ENCODE results near the gene NT5C3B.

The NT5C3B gene

GRCh38 chr17:41823141-41823524, 12.9 kb downstream of the NT5C3B start:
- no peak overlapping the region for H3K9ac ChIP-seq (ENCODE audit: low read depth, low read length)
- no peak overlapping the region for H3K27ac ChIP-seq (ENCODE audit: low read length)
- TF ChIP-seq EZH2 (IDR thresholded peaks at IDR 0.05; ENCODE audit: borderline replicate concordance, low read depth, low read length, severe bottlenecking): no peak
- TF ChIP-seq CTCF (IDR thresholded peaks at IDR 0.05; ENCODE audit: borderline replicate concordance, extremely low read depth, low read length, poor library complexity, severe bottlenecking): no peak
- no peaks in the 10 kb centered on the region for H3K79me2 ChIP-seq (ENCODE audit: insufficient read depth, low read length)
- H3K36me3 ChIP-seq (ENCODE audit: insufficient read depth, low read length): peaks cover 3% of the 10 kb centered on the region; the same call in 1 of the 2 replicates
- no peak overlapping the region for H2AFZ ChIP-seq (ENCODE audit: low read depth, low read length)
- no peaks in the 10 kb centered on the region for H3K4me1 ChIP-seq (ENCODE audit: insufficient read depth, low read length)
- H3K4me3 ChIP-seq (ENCODE audit: low read depth in 1 of 2, low read length in 2 of 2): no peak overlapping the region
- H3K9me3 ChIP-seq (ENCODE audit: insufficient read depth, low read length, severe bottlenecking): no peaks in the 10 kb centered on the region
- H3K27me3 ChIP-seq (ENCODE audit: insufficient read depth, low read length, poor library complexity): no peaks in the 10 kb centered on the region
- no peak for DNase-seq
- H3K4me2 ChIP-seq (ENCODE audit: insufficient read depth, low read length): no peak overlapping the region
- H4K20me1 ChIP-seq (ENCODE audit: insufficient read depth, low read length): no peaks in the 10 kb centered on the region
- no peak for ATAC-seq (ENCODE audit: insufficient read depth, low read depth)

GRCh38 chr17:41822216-41823140, 13.6 kb downstream of the NT5C3B start:
- no peak overlapping the region for H3K9ac ChIP-seq (ENCODE audit: low read depth, low read length)
- H3K9me3 ChIP-seq (ENCODE audit: insufficient read depth, low read length, severe bottlenecking): no peaks in the 10 kb centered on the region
- TF ChIP-seq EZH2 (IDR thresholded peaks at IDR 0.05; ENCODE audit: borderline replicate concordance, low read depth, low read length, severe bottlenecking) (no peak), CTCF (IDR thresholded peaks at IDR 0.05; ENCODE audit: borderline replicate concordance, extremely low read depth, low read length, poor library complexity, severe bottlenecking) (no peak)
- no peak overlapping the region for H3K4me2 ChIP-seq (ENCODE audit: insufficient read depth, low read length)
- H3K79me2 ChIP-seq (ENCODE audit: insufficient read depth, low read length): no peaks in the 10 kb centered on the region
- ATAC-seq (ENCODE audit: insufficient read depth, low read depth): 0 out of 3 replicates have a peak, but pooled peaks have one; percentile 27
- no peak for DNase-seq
- no peak overlapping the region for H2AFZ ChIP-seq (ENCODE audit: low read depth, low read length)
- H3K27ac ChIP-seq (ENCODE audit: low read length): no peak overlapping the region
- peaks cover 3% of the 10 kb centered on the region; the same call in 1 of the 2 replicates for H3K36me3 ChIP-seq (ENCODE audit: insufficient read depth, low read length)
- no peaks in the 10 kb centered on the region for H4K20me1 ChIP-seq (ENCODE audit: insufficient read depth, low read length)
- no peak overlapping the region for H3K4me3 ChIP-seq (ENCODE audit: low read depth in 1 of 2, low read length in 2 of 2)
- no peaks in the 10 kb centered on the region for H3K27me3 ChIP-seq (ENCODE audit: insufficient read depth, low read length, poor library complexity)
- H3K4me1 ChIP-seq (ENCODE audit: insufficient read depth, low read length): no peaks in the 10 kb centered on the region

- H4K20me1 ChIP-seq (ENCODE audit: insufficient read depth, low read length): no peaks in the 10 kb centered on the region
- DNase-seq (no peak), ATAC-seq (ENCODE audit: insufficient read depth, low read depth) (no peak)
- H3K4me1 ChIP-seq (ENCODE audit: insufficient read depth, low read length): no peaks in the 10 kb centered on the region
- no peak overlapping the region for H2AFZ ChIP-seq (ENCODE audit: low read depth, low read length)
- H3K4me2 ChIP-seq (ENCODE audit: insufficient read depth, low read length): no peak overlapping the region
- no peaks in the 10 kb centered on the region for H3K79me2 ChIP-seq (ENCODE audit: insufficient read depth, low read length)
- H3K36me3 ChIP-seq (ENCODE audit: insufficient read depth, low read length): peaks cover 3% of the 10 kb centered on the region; the same call in 1 of the 2 replicates
- H3K27me3 ChIP-seq (ENCODE audit: insufficient read depth, low read length, poor library complexity): no peaks in the 10 kb centered on the region
- H3K27ac ChIP-seq (ENCODE audit: low read length): no peak overlapping the region
- H3K9me3 ChIP-seq (ENCODE audit: insufficient read depth, low read length, severe bottlenecking): no peaks in the 10 kb centered on the region
- H3K4me3 ChIP-seq (ENCODE audit: low read depth in 1 of 2, low read length in 2 of 2): no peak overlapping the region
- TF ChIP-seq EZH2 (IDR thresholded peaks at IDR 0.05; ENCODE audit: borderline replicate concordance, low read depth, low read length, severe bottlenecking) (no peak), CTCF (IDR thresholded peaks at IDR 0.05; ENCODE audit: borderline replicate concordance, extremely low read depth, low read length, poor library complexity, severe bottlenecking) (no peak)
- no peak overlapping the region for H3K9ac ChIP-seq (ENCODE audit: low read depth, low read length)
Observed at GRCh38 chr17:41821776-41822175, 14.3 kb downstream of the NT5C3B start.

Measured in DND-41 (cell line).